Stimulated activated naive CD4-positive, alpha-beta T cell treated with Interleukin-2 at 50 U/mL for 16 hours (primary cell): ENCODE results near the gene RNF13.
"Not testable (repeated sequence)": the region's sequence is repeated elsewhere in the genome, so short reads cannot be mapped to it uniquely, and the experiment has no call there.

Experiments used
- DNase-seq: peaks from one replicate; lab custom pipeline; 2025; lab: John Stamatoyannopoulos, UW

Gene RNF13

GRCh38 chr3:149957361-149958125 lies 144.5 kb downstream of the RNF13 start:
- no peak for DNase-seq

- no peak for DNase-seq
Measured at GRCh38 chr3:149958171-149958796, 145.3 kb downstream of the RNF13 start.

- DNase-seq, result no peak
Measured at GRCh38 chr3:149959443-149959842, 146.4 kb downstream of the RNF13 start.

GRCh38 chr3:149963485-149963884 lies 150.5 kb downstream of the RNF13 start:
- no peak for DNase-seq

- no peak for DNase-seq
Measured at GRCh38 chr3:149964291-149964690, 151.3 kb downstream of the RNF13 start.

GRCh38 chr3:149965278-149965677 lies 152.3 kb downstream of the RNF13 start:
- DNase-seq, result no peak

GRCh38 chr3:149967086-149967685 lies 154.2 kb downstream of the RNF13 start:
- no peak for DNase-seq

- no peak for DNase-seq
Measured at GRCh38 chr3:149968216-149968615, 155.2 kb downstream of the RNF13 start.

GRCh38 chr3:149969110-149969939 lies 156.3 kb downstream of the RNF13 start:
- DNase-seq, result no peak

GRCh38 chr3:149969940-149970715 lies 157.1 kb downstream of the RNF13 start:
- peak; percentile 59 for DNase-seq

- DNase-seq, result peak; percentile 50
Measured at GRCh38 chr3:149970716-149971402, 157.8 kb downstream of the RNF13 start, which contains the start of gene PFN2. Gene PFN2 (minus strand): TSS chr3:149970895. CDS start chr3:149970856, 39 bp downstream.

GRCh38 chr3:149971403-149972075 lies 158.5 kb downstream of the RNF13 start:
- peak; percentile 24 for DNase-seq

GRCh38 chr3:149975919-149976318 lies 162.9 kb downstream of the RNF13 start:
- DNase-seq, result no peak

GRCh38 chr3:149977386-149977785 lies 164.4 kb downstream of the RNF13 start:
- DNase-seq, result no peak

GRCh38 chr3:149981979-149982378 lies 169.0 kb downstream of the RNF13 start:
- not testable (repeated sequence) for DNase-seq

GRCh38 chr3:149983053-149983452 lies 170.0 kb downstream of the RNF13 start:
- DNase-seq, result not testable (repeated sequence)

- no peak for DNase-seq
Measured at GRCh38 chr3:149983628-149984027, 170.6 kb downstream of the RNF13 start.

- no peak for DNase-seq
Measured at GRCh38 chr3:149989307-149989706, 176.3 kb downstream of the RNF13 start.

GRCh38 chr3:149990423-149990948 lies 177.5 kb downstream of the RNF13 start:
- DNase-seq, result no peak
